Panc1 (cell line): Measurements from ENCODE around the gene LAMB2. TPM values are rescaled to one million over a fixed set of nuclear protein-coding genes. Genes with fewer than 3 reads are reported as not detected.

Source experiments
- ATAC-seq: fragments of 200-7000 bp; cut with Tn5 transposase; 2 replicates; pipeline ENCODE4 v1.9.1; 2020; ENCODE audit warnings: mild to moderate bottlenecking, moderate library complexity
- BruUV-seq: library from RNA; stranded (reverse); fragments of 400-500 nt; replicated peaks from 2 replicates; lab custom pipeline; 2021; lab: Mats Ljungman, UMichigan
- CTCF ChIA-PET: fragments of 300-600 bp; sonication (Branson Sonifier 250); formaldehyde crosslinking; loops from one replicate; lab custom pipeline; 2022; ENCODE audit warnings: antibody characterized with exemption; lab: Charles Lee
- POLR2A ChIA-PET: fragments of 300-600 bp; sonication (Branson Sonifier 250); formaldehyde crosslinking; loops from one replicate; lab custom pipeline; 2022; ENCODE audit warnings: antibody characterized with exemption; lab: Charles Lee
- DNase-seq: peaks from one replicate; pipeline ENCODE4 v3.0.0-alpha.2; 2010; ENCODE audit warnings: low read depth, low spot score
- H3K27ac ChIP-seq: 2 replicates; pipeline ENCODE4 v1.5.1; 2011; ENCODE audit warnings: mild to moderate bottlenecking, low read length, inconsistent platforms
- H3K27me3 ChIP-seq: fragments of 200-500 bp; sonication (Bioruptor generic); 2 replicates; pipeline ENCODE4 v1.6.0; 2014; ENCODE audit warnings: low read length, inconsistent platforms; ENCODE audit not compliant: control insufficient read depth, insufficient read depth
- H3K36me3 ChIP-seq: fragments of 200-500 bp; sonication (Bioruptor generic); 2 replicates; pipeline ENCODE4 v1.5.1; 2014; ENCODE audit warnings: inconsistent platforms, mild to moderate bottlenecking, low read length, moderate library complexity; ENCODE audit not compliant: control insufficient read depth, insufficient read depth
- H3K4me1 ChIP-seq: 2 replicates; pipeline ENCODE4 v1.5.1; 2011; ENCODE audit warnings: inconsistent platforms, mild to moderate bottlenecking, low read length, moderate library complexity; ENCODE audit not compliant: control insufficient read depth, insufficient read depth
- H3K4me3 ChIP-seq, 2 experiments: 2 replicates each; pipeline ENCODE4 v1.5.1; 2011 to 2012; ENCODE audit warnings: low read depth in 2 of 2, low read length in 2 of 2, mild to moderate bottlenecking in 2 of 2, inconsistent platforms in 1 of 2, moderate library complexity in 1 of 2
- H3K9me3 ChIP-seq: fragments of 200-500 bp; sonication (Bioruptor generic); 2 replicates; pipeline ENCODE4 v1.5.1; 2014; ENCODE audit warnings: low read depth, mild to moderate bottlenecking, inconsistent platforms, low read length, moderate library complexity; ENCODE audit not compliant: control insufficient read depth, insufficient read depth
- CTCF ChIP-seq: fragments of 450-650 bp; IDR thresholded peaks from 2 replicates; pipeline ENCODE4 v1.5.1; 2017; ENCODE audit warnings: mild to moderate bottlenecking
- POLR2AphosphoS5 ChIP-seq: IDR thresholded peaks from 2 replicates; pipeline ENCODE4 v1.6.1; 2012; ENCODE audit warnings: mild to moderate bottlenecking, low read depth, low read length, moderate library complexity
- REST ChIP-seq, 2 experiments: IDR thresholded peaks; 2 replicates each; pipeline ENCODE4 v1.6.1; 2011 to 2012; ENCODE audit warnings: low read depth in 2 of 2, control low read depth in 1 of 2, low read length in 1 of 2, mild to moderate bottlenecking in 1 of 2, moderate library complexity in 1 of 2; ENCODE audit not compliant: insufficient read depth in 1 of 2
- SIN3A ChIP-seq: IDR thresholded peaks from 2 replicates; pipeline ENCODE4 v1.6.1; 2012; ENCODE audit warnings: low read depth, mild to moderate bottlenecking, low read length, moderate library complexity, borderline replicate concordance; ENCODE audit not compliant: insufficient read depth
- TCF7L2 ChIP-seq: IDR thresholded peaks from 2 replicates; pipeline ENCODE4 v1.6.1; 2011; ENCODE audit warnings: mild to moderate bottlenecking, low read depth, low read length, inconsistent platforms
- in situ Hi-C: cut with HindIII; loops from 2 replicates; pipeline ENCODE4 v1.10.0; 2016; ENCODE audit warnings: low sequenced_read_pairs, low pct_unique_long_range_greater_than_20kb
- intact Hi-C: fragments of 100-400 bp; cut with micrococcal nuclease; formaldehyde crosslinking; loops from one replicate; pipeline ENCODE4 v1.10.0; 2022; ENCODE audit not compliant: unreplicated experiment
- total RNA-seq: library from RNA; stranded (reverse); gene quantifications from one replicate; pipeline ENCODE4 v1.2.1, GENCODE V29; 2021; ENCODE audit not compliant: unreplicated experiment

The LAMB2 gene
- total RNA-seq, 1 experiment from 2014 or later = 189 TPM

- TF ChIP-seq POLR2AphosphoS5 = no peak
- TF ChIP-seq REST (IDR thresholded peaks at IDR 0.05; ENCODE audit: insufficient read depth in 1 of 2, low read depth in 2 of 2, low read length in 1 of 2) = no peak
- TF ChIP-seq TCF7L2 = no peak
- no peak for TF ChIP-seq CTCF
- Histone ChIP-seq H3K9me3 (no peaks in the 10 kb centered on the region), H3K4me3 (no peak overlapping the region), H3K27ac (no peak overlapping the region), H3K4me1 (no peaks in the 10 kb centered on the region), H3K27me3 (no peaks in the 10 kb centered on the region), H3K36me3 (no peaks in the 10 kb centered on the region)
- intact Hi-C loops (no loop called here), in situ Hi-C loops (no loop called here)
- CTCF ChIA-PET = no interaction called here
- ATAC-seq = no peak
- BruUV-seq = no TSS peak
- DNase-seq = no peak
- POLR2A ChIA-PET = interaction anchor here (0.5 to 0.6 kb wide), 3 partner anchors 24 to 71 kb away, joined by 3 to 6 read pairs (median 3); no protein-coding TSS in a partner anchor
Measured at GRCh38 chr3:49157289-49157688, 24.4 kb upstream of the LAMB2 start.

- no TSS peak for BruUV-seq
- DNase-seq (no peak), ATAC-seq (no peak; the same call in 1 of the 2 replicates)
- Histone ChIP-seq H3K4me1 (no peaks in the 10 kb centered on the region), H3K27ac (no peak overlapping the region), H3K9me3 (no peaks in the 10 kb centered on the region), H3K27me3 (no peaks in the 10 kb centered on the region), H3K4me3 (no peak overlapping the region), H3K36me3 (no peaks in the 10 kb centered on the region)
- POLR2A ChIA-PET = no interaction called here
- in situ Hi-C loops (no loop called here), intact Hi-C loops (no loop called here)
- TF ChIP-seq SIN3A = no peak
- no peak for TF ChIP-seq TCF7L2
- TF ChIP-seq POLR2AphosphoS5 = no peak
- no peak for TF ChIP-seq CTCF
- TF ChIP-seq REST (IDR thresholded peaks at IDR 0.05; ENCODE audit: insufficient read depth in 1 of 2, low read depth in 2 of 2, low read length in 1 of 2) = no peak
- CTCF ChIA-PET = no interaction called here
Measured at GRCh38 chr3:49153349-49153912, 20.6 kb upstream of the LAMB2 start.
